ENCODE measurements around the gene RAP1GAP2.

The RAP1GAP2 gene

DNA sequence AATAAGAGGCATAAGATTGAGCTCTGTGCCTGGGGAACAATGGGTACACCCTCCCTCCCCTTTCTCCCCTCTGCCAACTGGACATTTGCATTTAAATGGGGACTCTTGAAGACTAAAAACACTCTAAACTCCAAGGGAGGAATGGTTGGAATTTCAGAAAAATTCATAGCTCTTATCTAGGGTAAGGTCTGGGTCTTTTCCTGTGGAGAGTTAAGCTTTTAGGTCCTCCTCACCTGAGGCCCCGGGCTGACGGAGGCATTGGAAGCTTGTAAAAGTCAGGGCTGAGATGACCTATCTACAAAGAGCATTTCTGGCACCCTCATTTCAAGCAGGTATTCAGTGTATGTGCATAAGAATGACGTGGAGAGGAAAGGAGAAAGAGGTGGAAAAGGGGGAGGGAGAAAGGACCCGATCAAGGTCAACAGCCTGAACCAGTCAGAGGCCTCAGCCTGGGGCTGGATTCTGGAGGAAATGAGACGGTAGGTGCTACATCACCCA is 78.0 kb downstream of the RAP1GAP2 start:
- peaks cover 19% of the 10 kb centered on the region for H3K79me2 ChIP-seq (ENCODE audit: control insufficient read depth, low read length)
- no peak overlapping the region for H3K4me2 ChIP-seq (ENCODE audit: low read length)
- no peaks in the 10 kb centered on the region for H3F3A ChIP-seq (ENCODE audit: control insufficient read depth, insufficient read depth)
- no peaks in the 10 kb centered on the region for H3K27me3 ChIP-seq (ENCODE audit: control insufficient read depth, low read length)
- no peaks in the 10 kb centered on the region for H3K9me3 ChIP-seq (ENCODE audit: control insufficient read depth, insufficient read depth, low read length)
- TF ChIP-seq, protein P1, sequence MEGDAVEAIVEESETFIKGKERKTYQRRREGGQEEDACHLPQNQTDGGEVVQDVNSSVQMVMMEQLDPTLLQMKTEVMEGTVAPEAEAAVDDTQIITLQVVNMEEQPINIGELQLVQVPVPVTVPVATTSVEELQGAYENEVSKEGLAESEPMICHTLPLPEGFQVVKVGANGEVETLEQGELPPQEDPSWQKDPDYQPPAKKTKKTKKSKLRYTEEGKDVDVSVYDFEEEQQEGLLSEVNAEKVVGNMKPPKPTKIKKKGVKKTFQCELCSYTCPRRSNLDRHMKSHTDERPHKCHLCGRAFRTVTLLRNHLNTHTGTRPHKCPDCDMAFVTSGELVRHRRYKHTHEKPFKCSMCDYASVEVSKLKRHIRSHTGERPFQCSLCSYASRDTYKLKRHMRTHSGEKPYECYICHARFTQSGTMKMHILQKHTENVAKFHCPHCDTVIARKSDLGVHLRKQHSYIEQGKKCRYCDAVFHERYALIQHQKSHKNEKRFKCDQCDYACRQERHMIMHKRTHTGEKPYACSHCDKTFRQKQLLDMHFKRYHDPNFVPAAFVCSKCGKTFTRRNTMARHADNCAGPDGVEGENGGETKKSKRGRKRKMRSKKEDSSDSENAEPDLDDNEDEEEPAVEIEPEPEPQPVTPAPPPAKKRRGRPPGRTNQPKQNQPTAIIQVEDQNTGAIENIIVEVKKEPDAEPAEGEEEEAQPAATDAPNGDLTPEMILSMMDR (IDR thresholded peaks at IDR 0.05; ENCODE audit: low read depth, low read length, poor library complexity, severe bottlenecking): no peak
- no peak for TF ChIP-seq EZH2phosphoT487 (IDR thresholded peaks at IDR 0.05; ENCODE audit: borderline replicate concordance, low read length)
- no peak overlapping the region for H3K4me3 ChIP-seq (ENCODE audit: low read length)
- H3K27ac ChIP-seq (ENCODE audit: low read depth, low read length): no peak overlapping the region
- no peaks in the 10 kb centered on the region for H3K9me2 ChIP-seq (replicated peaks; ENCODE audit: control insufficient read depth, low read length)
- H3K4me1 ChIP-seq (ENCODE audit: control insufficient read depth, low read length): peaks cover 9% of the 10 kb centered on the region
- H3K36me3 ChIP-seq (ENCODE audit: control insufficient read depth, low read length): no peaks in the 10 kb centered on the region
- no peaks in the 10 kb centered on the region for H4K20me1 ChIP-seq (ENCODE audit: control insufficient read depth, insufficient read depth, low read depth, low read length)

- Histone ChIP-seq H3K9me3 (ENCODE audit: control insufficient read depth, insufficient read depth, low read length) (no peaks in the 10 kb centered on the region), H3K4me2 (ENCODE audit: low read length) (no peak overlapping the region), H3K79me2 (ENCODE audit: control insufficient read depth, low read length) (peaks cover 18% of the 10 kb centered on the region), H3K36me3 (ENCODE audit: control insufficient read depth, low read length) (no peaks in the 10 kb centered on the region), H3K27ac (ENCODE audit: low read depth, low read length) (no peak overlapping the region), H3K4me1 (ENCODE audit: control insufficient read depth, low read length) (peaks cover 9% of the 10 kb centered on the region), H3K27me3 (ENCODE audit: control insufficient read depth, low read length) (no peaks in the 10 kb centered on the region), H3K4me3 (ENCODE audit: low read length) (no peak overlapping the region), H3F3A (ENCODE audit: control insufficient read depth, insufficient read depth) (no peaks in the 10 kb centered on the region), H3K9me2 (replicated peaks; ENCODE audit: control insufficient read depth, low read length) (no peaks in the 10 kb centered on the region), H4K20me1 (ENCODE audit: control insufficient read depth, insufficient read depth, low read depth, low read length) (no peaks in the 10 kb centered on the region)
- TF ChIP-seq EZH2phosphoT487 (IDR thresholded peaks at IDR 0.05; ENCODE audit: borderline replicate concordance, low read length): no peak
- TF ChIP-seq, protein P1 (IDR thresholded peaks at IDR 0.05; ENCODE audit: low read depth, low read length, poor library complexity, severe bottlenecking): no peak
These were observed 79.4 kb downstream of the RAP1GAP2 start for GRCh38 chr17:2875608-2876007.

DNA sequence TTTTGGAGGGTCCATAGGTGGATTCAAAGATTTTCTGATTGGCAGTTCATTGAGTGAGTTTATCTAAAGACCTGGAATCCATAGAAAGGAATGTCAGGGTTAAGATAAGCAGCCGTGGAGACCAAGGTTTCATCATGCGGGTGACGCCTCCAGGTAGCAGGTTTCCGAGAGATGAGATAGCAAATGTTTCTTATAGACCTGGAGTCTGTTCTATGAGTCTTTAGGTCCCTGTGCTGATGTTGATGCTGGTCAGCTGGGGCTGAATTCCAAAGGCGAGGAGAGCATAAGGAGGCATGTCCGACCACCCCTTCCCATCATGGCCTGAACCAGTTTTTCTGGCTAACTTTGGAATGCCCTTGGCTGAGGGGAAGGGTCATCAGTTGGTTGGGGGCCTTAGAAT is 80.2 kb downstream of the RAP1GAP2 start:
- Histone ChIP-seq H3K36me3 (ENCODE audit: control insufficient read depth, low read length) (no peaks in the 10 kb centered on the region), H4K20me1 (ENCODE audit: control insufficient read depth, insufficient read depth, low read depth, low read length) (no peaks in the 10 kb centered on the region), H3K79me2 (ENCODE audit: control insufficient read depth, low read length) (peaks cover 22% of the 10 kb centered on the region), H3F3A (ENCODE audit: control insufficient read depth, insufficient read depth) (no peaks in the 10 kb centered on the region), H3K27me3 (ENCODE audit: control insufficient read depth, low read length) (no peaks in the 10 kb centered on the region), H3K4me1 (ENCODE audit: control insufficient read depth, low read length) (peaks cover 9% of the 10 kb centered on the region), H3K27ac (ENCODE audit: low read depth, low read length) (no peak overlapping the region), H3K9me2 (replicated peaks; ENCODE audit: control insufficient read depth, low read length) (no peaks in the 10 kb centered on the region), H3K4me2 (ENCODE audit: low read length) (no peak overlapping the region), H3K4me3 (ENCODE audit: low read length) (no peak overlapping the region), H3K9me3 (ENCODE audit: control insufficient read depth, insufficient read depth, low read length) (no peaks in the 10 kb centered on the region)
- no peak for TF ChIP-seq EZH2phosphoT487 (IDR thresholded peaks at IDR 0.05; ENCODE audit: borderline replicate concordance, low read length)
- TF ChIP-seq, protein P1 (IDR thresholded peaks at IDR 0.05; ENCODE audit: low read depth, low read length, poor library complexity, severe bottlenecking): no peak

Data from DOHH2 (cell line).